ENCODE results near the gene LPIN3. TPM values are rescaled to one million over a fixed set of nuclear protein-coding genes. Genes with fewer than 3 reads are reported as not detected.

The LPIN3 gene
- total and polyA plus RNA-seq, 2 of the 8 experiments (the other 6 are each of a cell fraction or from before 2014, with no cell fraction given) = 3.7 to 3.9 TPM

DNA sequence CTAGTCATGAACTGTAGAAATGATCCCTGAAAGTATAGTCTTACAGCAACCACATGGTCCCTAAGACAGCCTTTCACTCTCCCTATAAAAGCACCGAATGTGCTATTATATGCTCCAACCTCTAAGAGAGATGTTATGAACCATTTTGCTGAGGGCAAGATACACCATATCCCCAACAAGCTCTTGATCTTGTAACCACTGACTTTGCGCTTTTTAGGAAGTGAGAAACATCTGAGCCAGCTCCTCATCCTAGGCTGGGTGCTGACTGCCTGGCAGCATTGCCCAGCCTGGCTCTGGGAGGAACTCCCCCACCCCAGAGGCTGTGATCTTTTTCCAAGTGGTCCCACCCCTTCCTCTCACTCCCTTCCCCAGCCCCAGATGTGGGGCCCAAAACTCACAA lies 29.1 kb downstream of the LPIN3 start:
- FAIRE-seq (no peak), DNase-seq (ENCODE audit: low read depth in 1 of 2, low spot score in 2 of 2) (no peak)
- ChIA-PET POLR2A (ENCODE audit: partially characterized antibody) (interaction anchor here (1.1 kb wide), 1 partner anchor 12 kb away, joined by 3 read pairs; no protein-coding TSS in a partner anchor), CTCF (ENCODE audit: partially characterized antibody) (interaction anchor here (1.3 to 1.8 kb wide), 4 partner anchors 10 to 29 kb away, joined by 3 to 7 read pairs (median 6); partner anchors contain the start of gene LPIN3)
- Histone ChIP-seq H3K36me3 (ENCODE audit: control insufficient read depth in 2 of 4, insufficient read depth in 4 of 4, low read length in 3 of 4) (no peaks in the 10 kb centered on the region), H4K91ac (replicated peaks; ENCODE audit: insufficient read length, low read length) (no peak overlapping the region), H3K27ac (ENCODE audit: low read depth, low read length) (no peak overlapping the region), H3K4me2 (ENCODE audit: insufficient read depth in 1 of 2, low read depth in 2 of 2, low read length in 2 of 2) (no peak overlapping the region), H2AFZ (ENCODE audit: low read length) (no peak overlapping the region), H4K8ac (ENCODE audit: extremely low read depth, insufficient read depth, low read length) (no peak overlapping the region), H4K5ac (ENCODE audit: insufficient read length, low read depth, low read length) (no peak overlapping the region), H3K18ac (ENCODE audit: extremely low read depth, low read length) (no peak overlapping the region), H3K27me3 (replicated peaks in 1 of 4; ENCODE audit: control insufficient read depth in 3 of 4, extremely low read depth in 1 of 4, insufficient read depth in 3 of 4, low read length in 3 of 4) (peaks cover 18 to 37% (median 33%) of the 10 kb centered on the region in 4 experiments), H3K79me2 (ENCODE audit: control insufficient read depth in 1 of 2, insufficient read depth in 2 of 2, low read length in 2 of 2) (no peaks in the 10 kb centered on the region), H2BK15ac (ENCODE audit: low read length) (no peak overlapping the region), H3K14ac (ENCODE audit: insufficient read length) (no peak overlapping the region), H3K4me3 (ENCODE audit: extremely low read depth in 1 of 4, insufficient read depth in 2 of 4, low read depth in 3 of 4, low read length in 4 of 4) (no peak overlapping the region), H3K9me3 (ENCODE audit: insufficient read depth in 2 of 2, low read depth in 1 of 2, low read length in 1 of 2) (peaks cover 8 to 9% of the 10 kb centered on the region in 2 experiments; a peak in 3 of 4 replicates), H3K79me1 (ENCODE audit: low read depth, low read length) (no peaks in the 10 kb centered on the region), H3K9ac (replicated peaks in 1 of 4; ENCODE audit: extremely low read depth in 1 of 4, low read depth in 3 of 4, low read length in 3 of 4) (no peak overlapping the region), H2BK12ac (ENCODE audit: low read depth, low read length) (no peak overlapping the region), H2BK5ac (ENCODE audit: low read depth, low read length) (no peak overlapping the region), H3K23ac (ENCODE audit: insufficient read length) (no peak overlapping the region), H3K4ac (replicated peaks; ENCODE audit: insufficient read length, low read depth, low read length) (no peak overlapping the region), H3K23me2 (ENCODE audit: low read depth, low read length) (peaks cover 7% of the 10 kb centered on the region; the same call in 1 of the 2 replicates), H4K20me1 (replicated peaks in 1 of 2; ENCODE audit: control insufficient read depth in 1 of 2, insufficient read depth in 2 of 2, low read length in 2 of 2) (peaks cover 2 to 8% of the 10 kb centered on the region in 2 experiments), H2BK20ac (ENCODE audit: low read length) (no peak overlapping the region), H2AK5ac (ENCODE audit: low read depth, low read length) (no peak overlapping the region), H3K56ac (replicated peaks; ENCODE audit: insufficient read length, low read depth, low read length) (no peak overlapping the region), H3K4me1 (replicated peaks in 1 of 4; ENCODE audit: control insufficient read depth in 3 of 4, insufficient read depth in 4 of 4, low read length in 3 of 4) (peaks cover 0 to 2% (median 0%) of the 10 kb centered on the region in 4 experiments; a peak in 3 of 7 replicates), H2BK120ac (replicated peaks; ENCODE audit: low read depth, low read length) (no peak overlapping the region)
- TF ChIP-seq YY1 (IDR thresholded peaks at IDR 0.05; ENCODE audit: low read depth, low read length) (no peak), GABPA (IDR thresholded peaks at IDR 0.05; ENCODE audit: borderline replicate concordance, insufficient read depth, low read length) (no peak), BACH1 (IDR thresholded peaks at IDR 0.05; ENCODE audit: low read length) (no peak), POU5F1 (IDR thresholded peaks at IDR 0.05; ENCODE audit: low read depth, low read length) (no peak), JUN (IDR thresholded peaks at IDR 0.05; ENCODE audit: low read depth, low read length) (no peak), CBX5 (IDR thresholded peaks at IDR 0.05; ENCODE audit: low read depth, low read length) (no peak), EGR1 (IDR thresholded peaks at IDR 0.05; ENCODE audit: borderline replicate concordance, low read depth, low read length) (no peak), TAF7 (optimal IDR thresholded peaks at IDR 0.05; ENCODE audit: borderline replicate concordance, low read depth, low read length) (no peak)
- WGBS, 2 experiments (ENCODE audit: extremely low coverage in 1 of 2, insufficient coverage in 1 of 2, insufficient read length in 1 of 2, insufficient replicate concordance in 2 of 2, low coverage in 1 of 2, low lambda C conversion rate in 2 of 2, missing lambda C conversion rate in 1 of 2) = 95% methylated on average over 2 of the region's 2 CpGs; no CpG with 5 or more reads in 1 of the 2 experiments

Data from H1 (cell line).